GM21390 (cell line): ENCODE results near the gene PYCR2.
A peak's percentile ranks its signal among the peaks of the same experiment; 100 is the strongest.
"Not testable (repeated sequence)": the region's sequence is repeated elsewhere in the genome, so short reads cannot be mapped to it uniquely, and the experiment has no call there.

ENCODE experiments used
- ATAC-seq: cut with Tn5 transposase; IDR thresholded peaks from one replicate; pipeline ENCODE4 v1.9.1; 2021; ENCODE audit not compliant: unreplicated experiment

Gene PYCR2

GRCh38 chr1:225943582-225943981 is 19.5 kb upstream of the PYCR2 start:
- ATAC-seq, result no peak

GRCh38 chr1:225942574-225942973 is 18.5 kb upstream of the PYCR2 start:
- peak; percentile 88 for ATAC-seq

- ATAC-seq, result no peak
Observed at GRCh38 chr1:225941942-225942222, 17.8 kb upstream of the PYCR2 start.

- ATAC-seq, result no peak
Observed at GRCh38 chr1:225941187-225941941, 17.3 kb upstream of the PYCR2 start, which contains the start of gene LEFTY2. Gene LEFTY2, minus strand, starts transcription at chr1:225941220. Its CDS starts 80 bp downstream, at chr1:225941140.

- no peak for ATAC-seq
Observed at GRCh38 chr1:225940385-225941151, 16.5 kb upstream of the PYCR2 start.

GRCh38 chr1:225939939-225940310 is 15.9 kb upstream of the PYCR2 start:
- not testable (repeated sequence) for ATAC-seq

- ATAC-seq, result not testable (repeated sequence)
Observed at GRCh38 chr1:225939097-225939938, 15.3 kb upstream of the PYCR2 start.

GRCh38 chr1:225937048-225937968 is 13.3 kb upstream of the PYCR2 start:
- no peak for ATAC-seq

GRCh38 chr1:225936523-225936922 is 12.5 kb upstream of the PYCR2 start:
- ATAC-seq, result no peak

- ATAC-seq, result not testable (repeated sequence)
Observed at GRCh38 chr1:225936086-225936485, 12.0 kb upstream of the PYCR2 start.

- no peak for ATAC-seq
Observed at GRCh38 chr1:225934711-225935110, 10.7 kb upstream of the PYCR2 start.

- no peak for ATAC-seq
Observed at GRCh38 chr1:225933072-225933471, 9.0 kb upstream of the PYCR2 start.

- ATAC-seq, result no peak
Observed at GRCh38 chr1:225931270-225932136, 7.5 kb upstream of the PYCR2 start.

- no peak for ATAC-seq
Observed at GRCh38 chr1:225930566-225930965, 6.5 kb upstream of the PYCR2 start.

GRCh38 chr1:225929462-225929861 is 5.4 kb upstream of the PYCR2 start:
- not testable (repeated sequence) for ATAC-seq

GRCh38 chr1:225928186-225929175 is 4.4 kb upstream of the PYCR2 start:
- no peak for ATAC-seq

- no peak for ATAC-seq
Observed at GRCh38 chr1:225926551-225927113, 2.6 kb upstream of the PYCR2 start.

GRCh38 chr1:225923381-225923691 is 714 bp downstream of the PYCR2 start:
- ATAC-seq, result no peak
